Measurements from ENCODE around the gene ZNF80.

Gene ZNF80

GRCh38 chr3:114219741-114220140 is 17.6 kb downstream of the ZNF80 start:
- no peak for DNase-seq (ENCODE audit: low spot score)

GRCh38 chr3:114218578-114219185 is 18.7 kb downstream of the ZNF80 start:
- DNase-seq (ENCODE audit: low spot score) = no peak

- DNase-seq (ENCODE audit: low spot score) = no peak
Observed at GRCh38 chr3:114218006-114218405, 19.4 kb downstream of the ZNF80 start.

GRCh38 chr3:114217266-114217665 is 20.1 kb downstream of the ZNF80 start:
- no peak for DNase-seq (ENCODE audit: low spot score)

GRCh38 chr3:114216186-114216970 is 21.0 kb downstream of the ZNF80 start:
- DNase-seq (ENCODE audit: low spot score) = no peak

- DNase-seq (ENCODE audit: low spot score) = no peak
Observed at GRCh38 chr3:114214542-114215341, 22.6 kb downstream of the ZNF80 start.

GRCh38 chr3:114213627-114214541 is 23.5 kb downstream of the ZNF80 start:
- DNase-seq (ENCODE audit: low spot score) = peak; percentile 73

GRCh38 chr3:114213292-114213626 is 24.1 kb downstream of the ZNF80 start:
- no peak for DNase-seq (ENCODE audit: low spot score)

GRCh38 chr3:114212646-114213045 is 24.7 kb downstream of the ZNF80 start:
- no peak for DNase-seq (ENCODE audit: low spot score)

GRCh38 chr3:114207768-114208167 is 29.6 kb downstream of the ZNF80 start:
- no peak for DNase-seq (ENCODE audit: low spot score)

- DNase-seq (ENCODE audit: low spot score) = no peak
Observed at GRCh38 chr3:114206342-114206741, 31.0 kb downstream of the ZNF80 start.

- DNase-seq (ENCODE audit: low spot score) = no peak
Observed at GRCh38 chr3:114205541-114205940, 31.8 kb downstream of the ZNF80 start.

- DNase-seq (ENCODE audit: low spot score) = no peak
Observed at GRCh38 chr3:114194750-114195149, 42.6 kb downstream of the ZNF80 start.

- no peak for DNase-seq (ENCODE audit: low spot score)
Observed at GRCh38 chr3:114192136-114192535, 45.2 kb downstream of the ZNF80 start.

GRCh38 chr3:114186501-114186900 is 50.9 kb downstream of the ZNF80 start:
- DNase-seq (ENCODE audit: low spot score) = no peak
